HEK293T (cell line): Measurements from ENCODE around the gene RALGPS2.

ENCODE experiments used
- CTCF ChIA-PET: fragments of 350-600 bp; formaldehyde crosslinking; extraction: SDS; loops from one replicate; lab custom pipeline; 2021; ENCODE audit warnings: antibody characterized with exemption, inconsistent platforms; lab: Yijun Ruan, JAX
- POLR2A ChIA-PET: fragments of 350-600 bp; formaldehyde crosslinking; extraction: SDS; loops from one replicate; lab custom pipeline; 2020; ENCODE audit warnings: antibody characterized with exemption, inconsistent platforms; lab: Yijun Ruan, JAX
- DNase-seq: peaks from one replicate; pipeline ENCODE4 v3.0.0; 2012; ENCODE audit warnings: mixed read lengths; ENCODE audit errors: extremely low spot score
- ARNT ChIP-seq: fragments of 450-650 bp; IDR thresholded peaks from 2 replicates; pipeline ENCODE4 v1.6.1; 2017; ENCODE audit warnings: mild to moderate bottlenecking
- BHLHE40 ChIP-seq: fragments of 450-650 bp; IDR thresholded peaks from 2 replicates; pipeline ENCODE4 v1.6.1; 2016; ENCODE audit warnings: mild to moderate bottlenecking, moderate library complexity, borderline replicate concordance
- CTBP1 ChIP-seq: fragments of 450-650 bp; IDR thresholded peaks from 2 replicates; pipeline ENCODE4 v1.6.1; 2016; ENCODE audit warnings: borderline replicate concordance
- ELF4 ChIP-seq: fragments of 450-650 bp; IDR thresholded peaks from 2 replicates; pipeline ENCODE4 v1.6.1; 2017; ENCODE audit warnings: antibody characterized with exemption
- FOXA1 ChIP-seq: fragments of 450-650 bp; IDR thresholded peaks from 2 replicates; pipeline ENCODE4 v1.6.1; 2016; ENCODE audit warnings: mild to moderate bottlenecking
- FOXK2 ChIP-seq: fragments of 450-650 bp; IDR thresholded peaks from 2 replicates; pipeline ENCODE4 v1.6.1; 2016; ENCODE audit warnings: mild to moderate bottlenecking
- FOXM1 ChIP-seq: fragments of 450-650 bp; IDR thresholded peaks from 2 replicates; pipeline ENCODE4 v1.6.1; 2017; ENCODE audit warnings: mild to moderate bottlenecking, borderline replicate concordance
- HDGF ChIP-seq: fragments of 450-650 bp; IDR thresholded peaks from 2 replicates; pipeline ENCODE4 v1.6.1; 2017; ENCODE audit warnings: antibody characterized with exemption, borderline replicate concordance
- L3MBTL2 ChIP-seq: fragments of 450-650 bp; conservative IDR thresholded peaks from 2 replicates; pipeline ENCODE4 v1.6.1; 2016; ENCODE audit warnings: mild to moderate bottlenecking
- LEF1 ChIP-seq: fragments of 450-650 bp; IDR thresholded peaks from 2 replicates; pipeline ENCODE4 v1.6.1; 2017; ENCODE audit warnings: mild to moderate bottlenecking, borderline replicate concordance
- NFRKB ChIP-seq: fragments of 450-650 bp; IDR thresholded peaks from 2 replicates; pipeline ENCODE4 v1.6.1; 2016; ENCODE audit warnings: mild to moderate bottlenecking, moderate library complexity
- PKNOX1 ChIP-seq: fragments of 450-650 bp; IDR thresholded peaks from 2 replicates; pipeline ENCODE4 v1.6.1; 2016
- SP1 ChIP-seq: fragments of 450-650 bp; IDR thresholded peaks from 2 replicates; pipeline ENCODE4 v1.6.1; 2017
- SUZ12 ChIP-seq: fragments of 450-650 bp; IDR thresholded peaks from 2 replicates; pipeline ENCODE4 v1.6.1; 2016; ENCODE audit warnings: mild to moderate bottlenecking
- TARDBP ChIP-seq: fragments of 450-650 bp; IDR thresholded peaks from 2 replicates; pipeline ENCODE4 v1.6.1; 2016
- ZNF384 ChIP-seq: fragments of 450-650 bp; IDR thresholded peaks from 2 replicates; pipeline ENCODE4 v1.6.1; 2016

The RALGPS2 gene

GRCh38 chr1:178727014-178727895 lies 2.2 kb downstream of the RALGPS2 start:
- POLR2A ChIA-PET, result interaction anchor here (1.5 kb wide), 1 partner anchor 186 kb away, joined by 3 read pairs; no protein-coding TSS in a partner anchor
- TF ChIP-seq CTBP1 (no peak), SP1 (no peak), FOXA1 (no peak), FOXM1 (no peak), BHLHE40 (no peak), NFRKB (no peak), PKNOX1 (no peak), L3MBTL2 (no peak), TARDBP (no peak), FOXK2 (no peak), SUZ12 (no peak), HDGF (no peak), ZNF384 (no peak), ARNT (no peak), ELF4 (no peak), LEF1 (no peak)
- CTCF ChIA-PET, result interaction anchor here (1.0 to 1.6 kb wide), 2 partner anchors 185 to 275 kb away, joined by 4 read pairs; no protein-coding TSS in a partner anchor
- DNase-seq, result no peak

DNA sequence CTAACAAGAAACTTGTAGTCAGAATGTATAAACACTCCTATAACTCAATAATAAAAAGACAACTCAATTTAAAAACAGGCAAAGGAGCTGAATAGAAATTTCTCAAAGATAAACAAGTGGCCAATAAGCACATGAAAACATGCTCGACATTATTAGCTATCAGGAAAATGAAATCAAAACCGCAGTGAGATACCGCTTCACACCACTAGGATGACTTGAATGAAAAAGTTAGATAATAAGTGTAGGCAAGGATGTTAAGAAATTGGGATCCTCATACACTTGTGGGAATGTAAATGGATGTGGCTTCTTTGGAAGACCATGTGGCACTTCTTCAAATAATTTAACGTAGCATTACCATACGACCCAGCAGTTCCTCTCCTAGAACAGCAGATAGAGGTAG lies 8.9 kb downstream of the RALGPS2 start:
- no peak for DNase-seq
- ChIA-PET CTCF (interaction anchor here (0.6 to 1.0 kb wide), 2 partner anchors 18 to 1308 kb away, joined by 3 to 4 read pairs; no protein-coding TSS in a partner anchor), POLR2A (no interaction called here)
- TF ChIP-seq ELF4 (no peak), NFRKB (no peak), PKNOX1 (no peak), FOXK2 (no peak), BHLHE40 (no peak), CTBP1 (no peak), SUZ12 (no peak), LEF1 (no peak), SP1 (no peak), ARNT (no peak)

- DNase-seq, result no peak
- TF ChIP-seq TARDBP (no peak), FOXK2 (no peak), ZNF384 (no peak), SUZ12 (no peak), HDGF (no peak), LEF1 (no peak), ARNT (no peak), BHLHE40 (no peak), ELF4 (no peak), FOXM1 (no peak), CTBP1 (no peak), SP1 (no peak)
- CTCF ChIA-PET, result interaction anchor here (0.6 to 0.7 kb wide), 2 partner anchors 14 to 197 kb away, joined by 3 to 4 read pairs; no protein-coding TSS in a partner anchor
- POLR2A ChIA-PET, result no interaction called here
Observed at GRCh38 chr1:178738780-178739179, 13.7 kb downstream of the RALGPS2 start.

- POLR2A ChIA-PET, result no interaction called here
- CTCF ChIA-PET, result no interaction called here
- no peak for DNase-seq
- TF ChIP-seq ELF4 (no peak), SP1 (no peak)
Observed at GRCh38 chr1:178739285-178740045, 14.4 kb downstream of the RALGPS2 start.

GRCh38 chr1:178740491-178740890 lies 15.4 kb downstream of the RALGPS2 start:
- CTCF ChIA-PET, result no interaction called here
- DNase-seq, result no peak
- POLR2A ChIA-PET, result no interaction called here
- TF ChIP-seq SP1, result no peak
- TF ChIP-seq ELF4, result no peak
- TF ChIP-seq FOXK2, result no peak
- no peak for TF ChIP-seq HDGF
- TF ChIP-seq BHLHE40, result no peak

- no peak for DNase-seq
- CTCF ChIA-PET, result no interaction called here
- TF ChIP-seq FOXK2, result no peak
- no peak for TF ChIP-seq TARDBP
- TF ChIP-seq BHLHE40, result no peak
- POLR2A ChIA-PET, result no interaction called here
Observed at GRCh38 chr1:178740924-178741323, 15.9 kb downstream of the RALGPS2 start.
